A549 (cell line): ENCODE measurements around the gene CCSER1. TPM values are rescaled to one million over a fixed set of nuclear protein-coding genes. Genes with fewer than 3 reads are reported as not detected.
"Not testable (repeated sequence)": the region's sequence is repeated elsewhere in the genome, so short reads cannot be mapped to it uniquely, and the experiment has no call there.

Source experiments
- ATAC-seq, 2 experiments: fragments of 200-7000 bp in 1 of 2; fragments of >200 bp in 1 of 2; cut with Nextera tagmentation in 1 of 2; cut with Tn5 transposase in 1 of 2; 3 replicates each; pipeline versions ENCODE4 v1.8.0 to v1.9.1; 2018 to 2020; ENCODE audit warnings: mild to moderate bottlenecking in 1 of 2, moderate library complexity in 1 of 2
- CTCF ChIA-PET: fragments of 300-600 bp; sonication (Branson Sonifier 250); formaldehyde crosslinking; extraction: SDS; loops from one replicate; lab custom pipeline; 2021; ENCODE audit warnings: antibody characterized with exemption, inconsistent platforms; lab: Yijun Ruan, JAX
- POLR2A ChIA-PET: fragments of 350-600 bp; formaldehyde crosslinking; extraction: SDS; loops from one replicate; lab custom pipeline; 2021; ENCODE audit warnings: antibody characterized with exemption, inconsistent platforms; lab: Yijun Ruan, JAX
- DNase-seq, 2 experiments: peaks; one replicate each; pipeline versions ENCODE4 v3.0.0 to v3.0.0-alpha.2; 2011 to 2016; ENCODE audit warnings: low read depth in 1 of 2, low spot score in 1 of 2
- FAIRE-seq: peaks from 2 replicates; lab custom pipeline; 2011; peaks lifted over from hg19 to GRCh38; lab: Jason Lieb, UNC
- H3K27ac ChIP-seq, 2 experiments: fragments of >200 bp; sonication (Bioruptor Twin); formaldehyde crosslinking; 3 replicates each; pipeline ENCODE4 v1.5.1; 2016 to 2017
- H3K4me1 ChIP-seq: fragments of >200 bp; sonication (Bioruptor Twin); formaldehyde crosslinking; 3 replicates; pipeline ENCODE4 v1.6.1; 2016
- H3K4me2 ChIP-seq: fragments of >200 bp; sonication (Bioruptor Twin); formaldehyde crosslinking; 3 replicates; pipeline ENCODE4 v1.6.1; 2016
- H3K4me3 ChIP-seq: fragments of >200 bp; sonication (Bioruptor Twin); formaldehyde crosslinking; 3 replicates; pipeline ENCODE4 v1.5.1; 2016
- H3K9me3 ChIP-seq: fragments of >200 bp; sonication (Bioruptor Twin); formaldehyde crosslinking; 3 replicates; pipeline ENCODE4 v1.6.1; 2016
- CHD4 ChIP-seq: fragments of 200-600 bp; sonication (generic); IDR thresholded peaks from 2 replicates; pipeline ENCODE4 v1.6.1; 2016; ENCODE audit warnings: antibody characterized with exemption, mild to moderate bottlenecking, borderline replicate concordance
- CTCF ChIP-seq: fragments of >200 bp; sonication (Bioruptor Twin); formaldehyde crosslinking; IDR thresholded peaks from 3 replicates; pipeline ENCODE4 v1.5.1; 2016
- ELK1 ChIP-seq: fragments of 150-350 bp; IDR thresholded peaks from 2 replicates; pipeline ENCODE4 v1.6.1; 2014; ENCODE audit warnings: low read depth, mild to moderate bottlenecking, low read length
- FOXS1 ChIP-seq: fragments of 250-450 bp; sonication (Bioruptor Pico); IDR thresholded peaks from 2 replicates; pipeline ENCODE4 v1.5.0; 2020; ENCODE audit warnings: mild to moderate bottlenecking, moderate library complexity
- GATA3 ChIP-seq: IDR thresholded peaks from 2 replicates; pipeline ENCODE4 v1.6.1; 2012; ENCODE audit warnings: borderline replicate concordance
- HOXA7 ChIP-seq: fragments of 250-450 bp; sonication (Bioruptor Pico); IDR thresholded peaks from 2 replicates; pipeline ENCODE4 v1.5.0; 2020; ENCODE audit warnings: mild to moderate bottlenecking, moderate library complexity
- HOXB13 ChIP-seq: fragments of 250-450 bp; sonication (Bioruptor Pico); IDR thresholded peaks from 2 replicates; pipeline ENCODE4 v1.5.0; 2020; ENCODE audit warnings: low read depth, mild to moderate bottlenecking, moderate library complexity
- JUN ChIP-seq, 2 experiments: fragments of >200 bp; sonication (Bioruptor Twin); formaldehyde crosslinking; IDR thresholded peaks; 2 replicates in 1 of 2; 3 replicates in 1 of 2; pipeline ENCODE4 v1.6.1; 2016 to 2017
- MAFK ChIP-seq: fragments of 450-650 bp; IDR thresholded peaks from 2 replicates; pipeline ENCODE4 v1.6.1; 2014; ENCODE audit not compliant: partially characterized antibody
- MYC ChIP-seq: IDR thresholded peaks from 2 replicates; pipeline ENCODE4 v1.6.1; 2012; ENCODE audit warnings: mild to moderate bottlenecking, inconsistent platforms, low read length, improper control_type of control experiment, borderline replicate concordance
- NPAS2 ChIP-seq: fragments of 250-450 bp; sonication (Bioruptor Pico); IDR thresholded peaks from 2 replicates; pipeline ENCODE4 v1.8.0; 2022; ENCODE audit warnings: mild to moderate bottlenecking, moderate library complexity, borderline replicate concordance
- PHF8 ChIP-seq: fragments of 200-600 bp; sonication (generic); IDR thresholded peaks from 2 replicates; pipeline ENCODE4 v1.6.1; 2016; ENCODE audit warnings: low read depth, mild to moderate bottlenecking, antibody characterized with exemption, moderate library complexity, borderline replicate concordance
- RARB ChIP-seq: fragments of 250-450 bp; sonication (Bioruptor Pico); IDR thresholded peaks from 2 replicates; pipeline ENCODE4 v1.8.0; 2021; ENCODE audit warnings: mild to moderate bottlenecking, moderate library complexity
- RFX5 ChIP-seq: fragments of 450-650 bp; IDR thresholded peaks from 2 replicates; pipeline ENCODE4 v1.7.1; 2014; ENCODE audit warnings: antibody characterized with exemption, mild to moderate bottlenecking, moderate library complexity
- SMC3 ChIP-seq: fragments of >200 bp; sonication (Bioruptor Twin); formaldehyde crosslinking; IDR thresholded peaks from 3 replicates; pipeline ENCODE4 v1.6.1; 2018; ENCODE audit warnings: inconsistent platforms
- SREBF2 ChIP-seq: fragments of 450-650 bp; IDR thresholded peaks from 2 replicates; pipeline ENCODE4 v1.6.1; 2014; ENCODE audit warnings: mild to moderate bottlenecking, moderate library complexity
- ZSCAN20 ChIP-seq: fragments of 250-450 bp; sonication (Bioruptor Pico); IDR thresholded peaks from 2 replicates; pipeline ENCODE4 v1.8.0; 2022; ENCODE audit warnings: mild to moderate bottlenecking, moderate library complexity
- WGBS: methylation state at CpG from one replicate; pipeline ENCODE4 v1.1.6; 2017; ENCODE audit errors: missing lambda C conversion rate; 5-methylcytosine and 5-hydroxymethylcytosine counted together
- polyA plus RNA-seq, 4 experiments: library from polyadenylated mRNA; depleted of rRNA in 3 of 4; stranded (reverse); fragments of >200 nt; fragmentation: RNase III in 1 of 4; extraction: RNeasy Plus Mini Kit Qiagen cat#74134 plus additional on column Dnase treatment in 1 of 4; gene quantifications; 2 replicates in 3 of 4; 3 replicates in 1 of 4; pipeline ENCODE4 v1.2.3, GENCODE V29; 2011 to 2017
- TF ChIP-seq, protein P1 (sequence below): IDR thresholded peaks from 2 replicates; pipeline ENCODE4 v1.6.1; 2012
- TF ChIP-seq, protein P2 (sequence below): fragments of 250-450 bp; sonication (Bioruptor Pico); IDR thresholded peaks from 2 replicates; pipeline ENCODE4 v1.5.0; 2020; ENCODE audit warnings: low read depth, mild to moderate bottlenecking, moderate library complexity

The CCSER1 gene
- polyA plus RNA-seq, 2 of the 4 experiments (the other 2 are of a cell fraction), result 0.06 TPM; not detected in 1

GRCh38 chr4:91447168-91447567 lies 1320.0 kb downstream of the CCSER1 start (continued):
- TF ChIP-seq HOXA7 (no peak), ELK1 (no peak)

DNA sequence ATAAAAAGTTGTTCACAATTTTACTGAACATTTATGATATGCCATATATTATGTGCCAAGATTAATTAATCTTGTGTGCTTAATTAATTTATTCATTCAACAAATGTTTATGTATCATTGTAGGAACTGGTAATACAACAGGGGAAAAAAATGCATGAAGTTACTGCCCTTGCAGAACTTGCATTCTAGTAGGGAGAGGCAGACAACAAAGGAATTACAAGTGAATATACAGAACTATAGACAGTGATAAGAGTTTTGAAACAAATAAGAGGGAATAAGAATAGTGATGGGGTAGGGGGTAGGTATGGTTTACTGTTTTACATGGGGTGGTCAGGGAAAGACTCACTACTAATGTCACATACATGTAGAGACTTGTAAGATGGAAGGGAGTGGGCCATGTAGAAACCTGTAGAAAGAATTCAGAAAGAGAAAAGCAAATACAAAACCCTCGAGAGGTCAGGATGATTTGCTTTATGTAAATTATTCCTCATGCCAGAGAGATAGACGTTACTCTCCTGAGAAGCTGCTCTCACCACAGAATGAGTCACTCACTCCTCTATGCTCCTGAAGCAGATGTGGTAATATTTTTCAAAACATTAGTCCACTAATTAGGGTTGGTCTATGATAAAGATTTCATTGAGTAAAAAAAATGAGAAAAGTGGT lies 1321.6 kb downstream of the CCSER1 start:
- no peak for ATAC-seq
- CTCF ChIA-PET, result no interaction called here
- H3K27ac ChIP-seq, result no peak overlapping the region

GRCh38 chr4:91454111-91454510 lies 1326.9 kb downstream of the CCSER1 start:
- ChIA-PET POLR2A (no interaction called here), CTCF (no interaction called here)
- H3K27ac ChIP-seq, result no peak overlapping the region
- H3K9me3 ChIP-seq, result no peaks in the 10 kb centered on the region
- WGBS, result 24% methylated on average over 4 of the region's 4 CpGs
- no peaks in the 10 kb centered on the region for H3K4me1 ChIP-seq
- no peak for DNase-seq
- no peak for FAIRE-seq
- no peak for TF ChIP-seq SREBF2
- no peak for TF ChIP-seq GATA3
- TF ChIP-seq CTCF, result no peak
- no peak overlapping the region for H3K4me3 ChIP-seq
- ATAC-seq, result no peak
- no peak overlapping the region for H3K4me2 ChIP-seq

More for the DNA sequence above, 1321.6 kb downstream of the CCSER1 start:
- no peak overlapping the region for H3K4me2 ChIP-seq
- 2% methylated on average over 2 of the region's 2 CpGs for WGBS
- no peak overlapping the region for H3K4me3 ChIP-seq
- FAIRE-seq (no peak), DNase-seq (no peak)
- TF ChIP-seq JUN (IDR thresholded peaks at IDR 0.05) (no peak), SMC3 (no peak), NPAS2 (CRISPR knock-in tag) (no peak), PHF8 (no peak), MYC (no peak), ZSCAN20 (CRISPR knock-in tag) (no peak)
- no peaks in the 10 kb centered on the region for H3K4me1 ChIP-seq
- POLR2A ChIA-PET, result no interaction called here
- H3K9me3 ChIP-seq, result no peaks in the 10 kb centered on the region

- H3K4me2 ChIP-seq, H3K4me3 ChIP-seq, CTCF ChIA-PET, H3K27ac ChIP-seq, H3K9me3 ChIP-seq, ATAC-seq, POLR2A ChIA-PET, H3K4me1 ChIP-seq, DNase-seq, FAIRE-seq: not testable (repeated sequence)
- 23% methylated on average over 6 of the region's 9 CpGs for WGBS
Observed at GRCh38 chr4:91462566-91462965, 1335.4 kb downstream of the CCSER1 start.

DNA sequence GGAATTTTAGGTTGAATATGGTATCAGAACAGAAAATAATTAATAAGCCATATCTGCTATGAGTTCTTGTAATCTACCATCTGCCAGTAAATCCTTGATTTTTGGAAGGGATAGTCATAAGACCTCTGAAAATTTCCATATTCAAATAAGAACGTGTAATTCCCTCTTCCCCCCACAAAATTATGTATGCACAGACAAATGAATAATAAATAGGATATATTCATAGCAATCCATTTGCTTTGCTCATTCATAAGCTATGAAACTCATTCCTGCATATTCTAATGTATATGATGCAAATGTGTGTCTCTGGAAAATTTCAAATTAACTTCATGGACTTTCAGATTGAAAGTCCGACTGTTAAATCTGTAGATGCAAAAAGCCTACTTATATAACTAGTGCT lies 1343.5 kb downstream of the CCSER1 start:
- no peak for FAIRE-seq
- TF ChIP-seq, protein P1, sequence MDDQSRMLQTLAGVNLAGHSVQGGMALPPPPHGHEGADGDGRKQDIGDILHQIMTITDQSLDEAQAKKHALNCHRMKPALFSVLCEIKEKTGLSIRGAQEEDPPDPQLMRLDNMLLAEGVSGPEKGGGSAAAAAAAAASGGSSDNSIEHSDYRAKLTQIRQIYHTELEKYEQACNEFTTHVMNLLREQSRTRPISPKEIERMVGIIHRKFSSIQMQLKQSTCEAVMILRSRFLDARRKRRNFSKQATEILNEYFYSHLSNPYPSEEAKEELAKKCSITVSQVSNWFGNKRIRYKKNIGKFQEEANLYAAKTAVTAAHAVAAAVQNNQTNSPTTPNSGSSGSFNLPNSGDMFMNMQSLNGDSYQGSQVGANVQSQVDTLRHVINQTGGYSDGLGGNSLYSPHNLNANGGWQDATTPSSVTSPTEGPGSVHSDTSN, result no peak
- no peak for TF ChIP-seq RFX5
- no peak for TF ChIP-seq HOXA7
- TF ChIP-seq MAFK, result no peak
- TF ChIP-seq RARB (CRISPR knock-in tag), result no peak
- TF ChIP-seq HOXB13 (CRISPR knock-in tag), result no peak
- no peak for TF ChIP-seq CHD4
- TF ChIP-seq FOXS1 (CRISPR knock-in tag), result no peak
- TF ChIP-seq NPAS2 (CRISPR knock-in tag), result no peak
- TF ChIP-seq, protein P2, sequence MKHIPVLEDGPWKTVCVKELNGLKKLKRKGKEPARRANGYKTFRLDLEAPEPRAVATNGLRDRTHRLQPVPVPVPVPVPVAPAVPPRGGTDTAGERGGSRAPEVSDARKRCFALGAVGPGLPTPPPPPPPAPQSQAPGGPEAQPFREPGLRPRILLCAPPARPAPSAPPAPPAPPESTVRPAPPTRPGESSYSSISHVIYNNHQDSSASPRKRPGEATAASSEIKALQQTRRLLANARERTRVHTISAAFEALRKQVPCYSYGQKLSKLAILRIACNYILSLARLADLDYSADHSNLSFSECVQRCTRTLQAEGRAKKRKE (CRISPR knock-in tag), result no peak

More for the DNA sequence above, 1343.5 kb downstream of the CCSER1 start:
- POLR2A ChIA-PET, result no interaction called here
- Histone ChIP-seq H3K27ac (no peak overlapping the region), H3K9me3 (no peaks in the 10 kb centered on the region), H3K4me1 (no peaks in the 10 kb centered on the region), H3K4me3 (no peak overlapping the region), H3K4me2 (no peak overlapping the region)
- no peak for DNase-seq
- WGBS, result 5% methylated on average over 2 of the region's 2 CpGs
- CTCF ChIA-PET, result no interaction called here
- no peak for ATAC-seq
